VCaP (cell line): ENCODE measurements around the gene RGS11.

Experiments used
- H3K27ac ChIP-seq: fragments of 450-650 bp; 2 replicates; pipeline ENCODE4 v1.5.1; 2017
- TF ChIP-seq, protein P1 (sequence below): fragments of 450-650 bp; conservative IDR thresholded peaks from 2 replicates; pipeline ENCODE4 v1.5.1; 2017; ENCODE audit warnings: mild to moderate bottlenecking, moderate library complexity

The RGS11 gene

GRCh38 chr16:228852-229730, 46.7 kb downstream of the RGS11 start, which contains the start of gene LUC7L:
Gene LUC7L, minus strand, starts transcription at chr16:229449. Its CDS starts 110 bp downstream, at chr16:229339.
- TF ChIP-seq, protein P1, sequence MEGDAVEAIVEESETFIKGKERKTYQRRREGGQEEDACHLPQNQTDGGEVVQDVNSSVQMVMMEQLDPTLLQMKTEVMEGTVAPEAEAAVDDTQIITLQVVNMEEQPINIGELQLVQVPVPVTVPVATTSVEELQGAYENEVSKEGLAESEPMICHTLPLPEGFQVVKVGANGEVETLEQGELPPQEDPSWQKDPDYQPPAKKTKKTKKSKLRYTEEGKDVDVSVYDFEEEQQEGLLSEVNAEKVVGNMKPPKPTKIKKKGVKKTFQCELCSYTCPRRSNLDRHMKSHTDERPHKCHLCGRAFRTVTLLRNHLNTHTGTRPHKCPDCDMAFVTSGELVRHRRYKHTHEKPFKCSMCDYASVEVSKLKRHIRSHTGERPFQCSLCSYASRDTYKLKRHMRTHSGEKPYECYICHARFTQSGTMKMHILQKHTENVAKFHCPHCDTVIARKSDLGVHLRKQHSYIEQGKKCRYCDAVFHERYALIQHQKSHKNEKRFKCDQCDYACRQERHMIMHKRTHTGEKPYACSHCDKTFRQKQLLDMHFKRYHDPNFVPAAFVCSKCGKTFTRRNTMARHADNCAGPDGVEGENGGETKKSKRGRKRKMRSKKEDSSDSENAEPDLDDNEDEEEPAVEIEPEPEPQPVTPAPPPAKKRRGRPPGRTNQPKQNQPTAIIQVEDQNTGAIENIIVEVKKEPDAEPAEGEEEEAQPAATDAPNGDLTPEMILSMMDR, result no peak
- H3K27ac ChIP-seq, result peak within 1 kb of the TSS; percentile 83

- peak overlapping the region; percentile 83 for H3K27ac ChIP-seq
Observed at GRCh38 chr16:228151-228851, 47.4 kb downstream of the RGS11 start.

GRCh38 chr16:220021-220420, 55.7 kb downstream of the RGS11 start:
- TF ChIP-seq, protein P1, result no peak
- H3K27ac ChIP-seq, result no peak overlapping the region

More at GRCh38 chr16:228151-228851, 47.4 kb downstream of the RGS11 start:
- TF ChIP-seq, protein P1, result no peak
